GM12878 (cell line): ENCODE results near the gene KLF15. TPM values are rescaled to one million over a fixed set of nuclear protein-coding genes. Genes with fewer than 3 reads are reported as not detected.

Source experiments
- ATAC-seq: fragments of 200-7000 bp; cut with Tn5 transposase; 3 replicates; pipeline ENCODE4 v1.9.1; 2020; ENCODE audit warnings: mild to moderate bottlenecking, moderate library complexity
- BruUV-seq: library from RNA; stranded (reverse); fragments of 400-500 nt; replicated peaks from 2 replicates; lab custom pipeline; 2021; lab: Mats Ljungman, UMichigan
- CTCF ChIA-PET: fragments of 300-600 bp; sonication (Branson Sonifier 250); formaldehyde crosslinking; extraction: SDS; loops from one replicate; lab custom pipeline; 2021; ENCODE audit warnings: inconsistent platforms; lab: Yijun Ruan, JAX
- POLR2A ChIA-PET: fragments of 350-600 bp; formaldehyde crosslinking; extraction: SDS; loops from one replicate; lab custom pipeline; 2021; ENCODE audit warnings: inconsistent platforms; lab: Charles Lee
- RAD21 ChIA-PET: fragments of 300-600 bp; sonication (Branson Sonifier 250); formaldehyde crosslinking; loops from one replicate; lab custom pipeline; 2023; ENCODE audit warnings: antibody characterized with exemption; ENCODE audit not compliant: unreplicated experiment; lab: Charles Lee
- SMC1A ChIA-PET: fragments of 300-600 bp; sonication (Branson Sonifier 250); formaldehyde crosslinking; loops from one replicate; lab custom pipeline; 2023; ENCODE audit not compliant: unreplicated experiment, uncharacterized antibody; lab: Charles Lee
- DNase-seq: peaks from one replicate; pipeline ENCODE4 v3.0.0-alpha.2; 2011; ENCODE audit warnings: low read depth, low spot score
- FAIRE-seq: peaks from 3 replicates; lab custom pipeline; 2011; peaks lifted over from hg19 to GRCh38; lab: Jason Lieb, UNC
- H2AFZ ChIP-seq: 2 replicates; pipeline ENCODE4 v1.6.0; 2011; ENCODE audit warnings: low read depth, low read length, control low read depth; ENCODE audit not compliant: control insufficient read depth
- H3K27ac ChIP-seq: 2 replicates; pipeline ENCODE4 v1.5.1; 2011; ENCODE audit warnings: control low read depth; ENCODE audit not compliant: control insufficient read depth, insufficient read depth
- H3K27me3 ChIP-seq, 2 experiments: replicated peaks in 1 of 2; 2 replicates each; pipeline versions ENCODE4 v1.6.0 to v1.6.1; 2011; ENCODE audit warnings: low read length in 1 of 2; ENCODE audit not compliant: control insufficient read depth in 2 of 2, insufficient read depth in 2 of 2
- H3K36me3 ChIP-seq, 2 experiments: 2 replicates each; pipeline ENCODE4 v1.5.1; 2011; ENCODE audit warnings: low read length in 1 of 2; ENCODE audit not compliant: control insufficient read depth in 2 of 2, insufficient read depth in 2 of 2
- H3K4me1 ChIP-seq: 2 replicates; pipeline ENCODE4 v1.6.1; 2011; ENCODE audit warnings: mild to moderate bottlenecking, low read length, moderate library complexity, mixed read lengths; ENCODE audit not compliant: control insufficient read depth, insufficient read depth
- H3K4me2 ChIP-seq: 2 replicates; pipeline ENCODE4 v1.6.0; 2011; ENCODE audit warnings: control low read depth; ENCODE audit not compliant: control insufficient read depth, insufficient read depth
- H3K4me3 ChIP-seq: fragments of 200-600 bp; sonication (generic); 2 replicates; pipeline ENCODE4 v1.5.1; 2016
- H3K79me2 ChIP-seq: 2 replicates; pipeline ENCODE4 v1.6.0; 2011; ENCODE audit warnings: low read length; ENCODE audit not compliant: control insufficient read depth, insufficient read depth
- H3K9ac ChIP-seq: 2 replicates; pipeline ENCODE4 v1.8.0; 2011; ENCODE audit warnings: low read length, control low read depth, mixed read lengths; ENCODE audit not compliant: control insufficient read depth, insufficient read depth
- H3K9me3 ChIP-seq: replicated peaks from 3 replicates; pipeline ENCODE4 v1.5.1; 2011; ENCODE audit warnings: mild to moderate bottlenecking, low read length; ENCODE audit not compliant: control insufficient read depth, insufficient read depth
- H4K20me1 ChIP-seq: 2 replicates; pipeline ENCODE4 v1.6.0; 2011; ENCODE audit not compliant: control insufficient read depth, insufficient read depth
- GATAD2B ChIP-seq: fragments of 450-650 bp; conservative IDR thresholded peaks from 2 replicates; pipeline ENCODE4 v1.6.1; 2017; ENCODE audit warnings: low read depth, mild to moderate bottlenecking, moderate library complexity
- MYB ChIP-seq: fragments of 150-350 bp; IDR thresholded peaks from 2 replicates; pipeline ENCODE4 v1.6.1; 2014; ENCODE audit warnings: mild to moderate bottlenecking, low read depth, low read length, borderline replicate concordance
- RBBP5 ChIP-seq: fragments of 200-600 bp; sonication (generic); conservative IDR thresholded peaks from 2 replicates; pipeline ENCODE4 v1.6.1; 2016
- STAT3 ChIP-seq: IDR thresholded peaks from 2 replicates; pipeline ENCODE4 v1.6.1; 2011; ENCODE audit warnings: low read depth, low read length, improper control_type of control experiment
- SUPT20H ChIP-seq: IDR thresholded peaks from 2 replicates; pipeline ENCODE4 v1.6.1; 2011; ENCODE audit warnings: low read depth, mild to moderate bottlenecking, low read length, moderate library complexity, borderline replicate concordance; ENCODE audit not compliant: control insufficient read depth
- ZBED1 ChIP-seq: IDR thresholded peaks from 2 replicates; pipeline ENCODE4 v1.6.1; 2016; ENCODE audit warnings: borderline replicate concordance
- WGBS: methylation state at CpG from one replicate; pipeline ENCODE4 v1.1.6; 2016; ENCODE audit warnings: low lambda C conversion rate; ENCODE audit not compliant: insufficient replicate concordance, insufficient coverage; ENCODE audit errors: missing lambda C conversion rate; 5-methylcytosine and 5-hydroxymethylcytosine counted together
- in situ Hi-C: fragments of 300-500 bp; cut with MboI; formaldehyde crosslinking; loops from 9 replicates; pipeline ENCODE4 v1.14.3; 2018; ENCODE audit warnings: mixed read lengths
- intact Hi-C: fragments of 100-400 bp; cut with micrococcal nuclease; formaldehyde crosslinking; loops from one replicate; pipeline ENCODE4 v1.14.2; 2022; ENCODE audit not compliant: unreplicated experiment
- polyA plus RNA-seq, 11 experiments: library from polyadenylated mRNA; depleted of rRNA in 4 of 11; unstranded in 6 of 11; stranded (reverse) in 5 of 11; fragments of >200 nt; fragmentation: Nextera tagmentation in 4 of 11; fragmentation: Illumina TruSeq in 1 of 11; extraction: Ambion mirVana in 4 of 11; extraction: Trizol in 1 of 11; gene quantifications; 1 replicate in 1 of 11; 2 replicates in 10 of 11; pipeline versions ENCODE4 v1.2.1 to v1.2.3, GENCODE V29; 2011 to 2016; ENCODE audit warnings: inconsistent platforms in 2 of 11, missing spikeins in 2 of 11, low read depth in 1 of 11
- total RNA-seq, 4 experiments: library from RNA; depleted of rRNA in 3 of 4; stranded (reverse); fragments of >200 nt in 3 of 4; fragmentation: Illumina TruSeq in 1 of 4; extraction: Trizol in 1 of 4; gene quantifications; 2 replicates each; pipeline versions ENCODE4 v1.2.1 to v1.2.3, GENCODE V29; 2013 to 2021
- TF ChIP-seq, protein P1 (sequence below): IDR thresholded peaks from 2 replicates; pipeline ENCODE4 v1.6.1; 2012; ENCODE audit warnings: low read depth, low read length, improper control_type of control experiment
- TF ChIP-seq, protein P2 (sequence below): IDR thresholded peaks from 2 replicates; pipeline ENCODE4 v1.6.1; 2011; ENCODE audit warnings: low read depth, mild to moderate bottlenecking, low read length, moderate library complexity, borderline replicate concordance; ENCODE audit errors: extremely low read depth
- TF ChIP-seq, protein P3 (sequence below): fragments of 450-650 bp; formaldehyde crosslinking; IDR thresholded peaks from 2 replicates; pipeline ENCODE4 v1.4.0; 2020; ENCODE audit warnings: mild to moderate bottlenecking, moderate library complexity

KLF15 gene
- total and polyA plus RNA-seq, 10 of the 15 experiments (the other 5 are each of a cell fraction or from before 2014, with no cell fraction given), result 0.15 TPM; not detected in 9

GRCh38 chr3:126406389-126407296 is 49.4 kb upstream of the KLF15 start:
- Histone ChIP-seq H3K27ac (no peak overlapping the region), H3K4me2 (no peak overlapping the region), H3K79me2 (no peaks in the 10 kb centered on the region), H3K36me3 (no peaks in the 10 kb centered on the region), H3K4me1 (no peaks in the 10 kb centered on the region), H3K27me3 (peaks cover 0 to 2% of the 10 kb centered on the region in 2 experiments; a peak in 2 of 4 replicates), H4K20me1 (no peaks in the 10 kb centered on the region), H3K9ac (no peak overlapping the region), H2AFZ (no peak overlapping the region), H3K9me3 (no peaks in the 10 kb centered on the region), H3K4me3 (no peak overlapping the region)
- ChIA-PET SMC1A (interaction anchor here (0.6 kb wide), 1 partner anchor 585 kb away, joined by 3 read pairs; no protein-coding TSS in a partner anchor), POLR2A (interaction anchor here (0.5 kb wide), 1 partner anchor 19 kb away, joined by 5 read pairs; no protein-coding TSS in a partner anchor), CTCF (no interaction called here), RAD21 (no interaction called here)
- no peak for TF ChIP-seq GATAD2B
- intact Hi-C loops, result no loop called here
- FAIRE-seq (no peak), DNase-seq (no peak), ATAC-seq (no peak)
- in situ Hi-C loops, result no loop called here
- no TSS peak for BruUV-seq
- 30% methylated on average over 15 of the region's 15 CpGs for WGBS

DNA sequence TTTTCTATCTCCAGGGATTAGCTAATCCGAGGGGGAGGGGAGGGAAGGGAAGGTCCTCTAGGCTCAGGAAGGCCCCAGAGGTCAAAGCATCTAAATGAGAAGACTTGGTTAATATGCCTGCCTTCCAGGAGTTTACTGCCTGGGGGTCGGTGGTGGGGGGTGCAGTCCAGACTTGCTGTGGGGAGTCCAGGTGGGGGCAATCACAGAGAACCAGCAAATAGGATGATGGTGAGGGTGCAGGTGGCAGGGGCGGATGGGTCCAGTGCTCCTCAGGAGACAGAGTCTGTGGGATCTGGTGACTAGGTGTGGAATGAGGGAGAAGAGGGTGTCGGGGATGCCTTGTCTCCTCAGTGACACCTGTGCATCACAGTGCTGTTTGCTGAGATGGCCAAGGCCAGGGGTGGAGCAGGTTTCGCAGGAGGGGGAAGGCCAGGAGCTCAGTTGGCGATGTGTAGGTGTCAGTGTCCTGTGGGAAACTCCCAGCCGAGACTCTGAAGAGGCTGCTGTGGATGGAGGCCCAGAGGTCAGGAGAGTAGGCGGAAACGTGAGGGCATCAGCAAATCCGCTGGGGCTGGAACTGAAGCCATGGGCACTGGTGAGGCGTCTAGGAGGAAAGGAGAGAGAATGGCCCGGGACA is 45.6 kb upstream of the KLF15 start:
- Histone ChIP-seq H3K27ac (no peak overlapping the region), H3K36me3 (no peaks in the 10 kb centered on the region), H3K4me1 (peaks cover 8% of the 10 kb centered on the region; the same call in 1 of the 2 replicates), H2AFZ (no peak overlapping the region), H3K27me3 (peaks cover 0 to 2% of the 10 kb centered on the region in 2 experiments; a peak in 2 of 4 replicates), H3K4me3 (no peak overlapping the region), H3K9ac (no peak overlapping the region), H4K20me1 (no peaks in the 10 kb centered on the region), H3K9me3 (peaks cover 3% of the 10 kb centered on the region; the same call in 1 of the 3 replicates)
- ATAC-seq, result no peak
- ChIA-PET SMC1A (no interaction called here), POLR2A (no interaction called here), RAD21 (no interaction called here)
- no TSS peak for BruUV-seq
- intact Hi-C loops (no loop called here), in situ Hi-C loops (no loop called here)
- no peak for DNase-seq
- 55% methylated on average over 11 of the region's 12 CpGs for WGBS
- TF ChIP-seq ZBED1, result no peak
- TF ChIP-seq, protein P1, sequence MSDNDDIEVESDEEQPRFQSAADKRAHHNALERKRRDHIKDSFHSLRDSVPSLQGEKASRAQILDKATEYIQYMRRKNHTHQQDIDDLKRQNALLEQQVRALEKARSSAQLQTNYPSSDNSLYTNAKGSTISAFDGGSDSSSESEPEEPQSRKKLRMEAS, result no peak
- TF ChIP-seq RBBP5, result no peak
- TF ChIP-seq, protein P2, sequence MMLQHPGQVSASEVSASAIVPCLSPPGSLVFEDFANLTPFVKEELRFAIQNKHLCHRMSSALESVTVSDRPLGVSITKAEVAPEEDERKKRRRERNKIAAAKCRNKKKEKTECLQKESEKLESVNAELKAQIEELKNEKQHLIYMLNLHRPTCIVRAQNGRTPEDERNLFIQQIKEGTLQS, result no peak
- TF ChIP-seq STAT3, result no peak
- no peak for TF ChIP-seq MYB
- TF ChIP-seq, protein P3, sequence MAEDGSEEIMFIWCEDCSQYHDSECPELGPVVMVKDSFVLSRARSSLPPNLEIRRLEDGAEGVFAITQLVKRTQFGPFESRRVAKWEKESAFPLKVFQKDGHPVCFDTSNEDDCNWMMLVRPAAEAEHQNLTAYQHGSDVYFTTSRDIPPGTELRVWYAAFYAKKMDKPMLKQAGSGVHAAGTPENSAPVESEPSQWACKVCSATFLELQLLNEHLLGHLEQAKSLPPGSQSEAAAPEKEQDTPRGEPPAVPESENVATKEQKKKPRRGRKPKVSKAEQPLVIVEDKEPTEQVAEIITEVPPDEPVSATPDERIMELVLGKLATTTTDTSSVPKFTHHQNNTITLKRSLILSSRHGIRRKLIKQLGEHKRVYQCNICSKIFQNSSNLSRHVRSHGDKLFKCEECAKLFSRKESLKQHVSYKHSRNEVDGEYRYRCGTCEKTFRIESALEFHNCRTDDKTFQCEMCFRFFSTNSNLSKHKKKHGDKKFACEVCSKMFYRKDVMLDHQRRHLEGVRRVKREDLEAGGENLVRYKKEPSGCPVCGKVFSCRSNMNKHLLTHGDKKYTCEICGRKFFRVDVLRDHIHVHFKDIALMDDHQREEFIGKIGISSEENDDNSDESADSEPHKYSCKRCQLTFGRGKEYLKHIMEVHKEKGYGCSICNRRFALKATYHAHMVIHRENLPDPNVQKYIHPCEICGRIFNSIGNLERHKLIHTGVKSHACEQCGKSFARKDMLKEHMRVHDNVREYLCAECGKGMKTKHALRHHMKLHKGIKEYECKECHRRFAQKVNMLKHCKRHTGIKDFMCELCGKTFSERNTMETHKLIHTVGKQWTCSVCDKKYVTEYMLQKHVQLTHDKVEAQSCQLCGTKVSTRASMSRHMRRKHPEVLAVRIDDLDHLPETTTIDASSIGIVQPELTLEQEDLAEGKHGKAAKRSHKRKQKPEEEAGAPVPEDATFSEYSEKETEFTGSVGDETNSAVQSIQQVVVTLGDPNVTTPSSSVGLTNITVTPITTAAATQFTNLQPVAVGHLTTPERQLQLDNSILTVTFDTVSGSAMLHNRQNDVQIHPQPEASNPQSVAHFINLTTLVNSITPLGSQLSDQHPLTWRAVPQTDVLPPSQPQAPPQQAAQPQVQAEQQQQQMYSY, result no peak
- no peak for TF ChIP-seq SUPT20H
- TF ChIP-seq, all 136 proteins: peak for 0
- CTCF ChIA-PET, result no interaction called here
- Histone ChIP-seq H3K4me2 (no peak overlapping the region), H3K79me2 (no peaks in the 10 kb centered on the region)
- FAIRE-seq, result no peak
